WTC11 (cell line): ENCODE data around the gene BTBD19. TPM values are rescaled to one million over a fixed set of nuclear protein-coding genes. Genes with fewer than 3 reads are reported as not detected.

Experiments
- ATAC-seq: fragments of 200-7000 bp; cut with Tn5 transposase; 2 replicates; pipeline ENCODE4 v1.10.0; 2021; ENCODE audit warnings: mild to moderate bottlenecking, moderate library complexity
- CTCF ChIA-PET: fragments of 300-600 bp; sonication (Branson Sonifier 250); formaldehyde crosslinking; loops from one replicate; lab custom pipeline; 2021; ENCODE audit warnings: antibody characterized with exemption; lab: Charles Lee
- POLR2A ChIA-PET: fragments of 350-600 bp; sonication (Branson Sonifier 250); formaldehyde crosslinking; loops from one replicate; lab custom pipeline; 2021; ENCODE audit warnings: antibody characterized with exemption; lab: Charles Lee
- DNase-seq: peaks from one replicate; pipeline ENCODE4 v3.0.0; 2021; ENCODE audit warnings: low spot score
- H3K27ac Mint-ChIP-seq: 2 replicates; pipeline ENCODE4 v1.8.0; 2021; ENCODE audit warnings: mixed read lengths
- H3K27me3 Mint-ChIP-seq: 2 replicates; pipeline ENCODE4 v1.8.0; 2021; ENCODE audit warnings: low read depth, mild to moderate bottlenecking, moderate library complexity, mixed read lengths
- H3K36me3 Mint-ChIP-seq: 2 replicates; pipeline ENCODE4 v1.8.0; 2021; ENCODE audit warnings: mixed read lengths
- H3K4me1 Mint-ChIP-seq: 2 replicates; pipeline ENCODE4 v1.8.0; 2022; ENCODE audit warnings: mixed read lengths
- H3K4me3 Mint-ChIP-seq: 2 replicates; pipeline ENCODE4 v1.8.0; 2021; ENCODE audit warnings: mild to moderate bottlenecking, moderate library complexity, mixed read lengths
- H3K9me3 Mint-ChIP-seq: 2 replicates; pipeline ENCODE4 v1.8.0; 2021; ENCODE audit warnings: mixed read lengths
- ATF3 ChIP-seq: sonication (generic); formaldehyde crosslinking; conservative IDR thresholded peaks from 2 replicates; pipeline ENCODE4 v1.8.1; 2022; ENCODE audit warnings: mild to moderate bottlenecking, missing genetic modification reagents
- MYBL2 ChIP-seq: sonication (generic); formaldehyde crosslinking; IDR thresholded peaks from 2 replicates; pipeline ENCODE4 v1.8.1; 2023; ENCODE audit warnings: mild to moderate bottlenecking, moderate library complexity, missing genetic modification reagents
- RORB ChIP-seq: fragments of 250-450 bp; sonication (Bioruptor Pico); IDR thresholded peaks from 2 replicates; pipeline ENCODE4 v1.9.0; 2021; ENCODE audit warnings: mild to moderate bottlenecking
- SP1 ChIP-seq: sonication (generic); formaldehyde crosslinking; conservative IDR thresholded peaks from 2 replicates; pipeline ENCODE4 v1.8.1; 2022; ENCODE audit warnings: missing genetic modification reagents
- ZNF121 ChIP-seq: sonication (generic); formaldehyde crosslinking; IDR thresholded peaks from 2 replicates; pipeline ENCODE4 v1.8.0; 2023; ENCODE audit warnings: missing genetic modification reagents
- total RNA-seq: library from RNA; stranded (reverse); gene quantifications from 3 replicates; pipeline ENCODE4 v1.2.3, GENCODE V29; 2021
- TF ChIP-seq, protein P1 (sequence below): fragments of 250-450 bp; sonication (Bioruptor Pico); IDR thresholded peaks from 2 replicates; pipeline ENCODE4 v1.9.0; 2021; ENCODE audit warnings: mild to moderate bottlenecking, borderline replicate concordance
- TF ChIP-seq, protein P2 (sequence below): sonication (generic); formaldehyde crosslinking; IDR thresholded peaks from 2 replicates; pipeline ENCODE4 v1.8.0; 2022; ENCODE audit warnings: mild to moderate bottlenecking, missing genetic modification reagents
- TF ChIP-seq, protein P3 (sequence below): sonication (generic); formaldehyde crosslinking; IDR thresholded peaks from 2 replicates; pipeline ENCODE4 v1.8.1; 2022; ENCODE audit warnings: low read depth, missing genetic modification reagents, borderline replicate concordance
- TF ChIP-seq, protein P4 (sequence below): sonication (generic); formaldehyde crosslinking; IDR thresholded peaks from 2 replicates; pipeline ENCODE4 v1.8.1; 2023; ENCODE audit warnings: mild to moderate bottlenecking, missing genetic modification reagents

BTBD19 gene
- total RNA-seq, 1 experiment from 2014 or later = 1.7 TPM

DNA sequence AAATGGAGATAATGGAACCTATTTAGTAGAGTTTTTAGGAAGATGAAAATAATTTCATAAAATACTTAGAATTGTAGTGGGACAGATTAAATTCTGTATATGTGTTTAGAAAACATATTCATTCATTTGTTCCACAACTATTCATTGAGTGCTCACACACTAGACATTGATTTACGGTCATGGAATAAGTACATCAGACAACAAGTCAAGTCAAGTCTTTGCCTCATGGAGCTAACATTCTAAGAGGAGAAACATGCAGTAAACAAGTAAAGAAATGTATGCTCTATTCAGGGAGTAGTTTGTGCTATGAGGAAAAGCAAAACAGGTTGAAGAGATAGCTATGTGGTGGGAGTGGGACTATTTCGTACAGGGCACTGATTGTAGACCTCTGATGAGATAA, 9.0 kb downstream of the BTBD19 start (continued):
- TF ChIP-seq, protein P1, sequence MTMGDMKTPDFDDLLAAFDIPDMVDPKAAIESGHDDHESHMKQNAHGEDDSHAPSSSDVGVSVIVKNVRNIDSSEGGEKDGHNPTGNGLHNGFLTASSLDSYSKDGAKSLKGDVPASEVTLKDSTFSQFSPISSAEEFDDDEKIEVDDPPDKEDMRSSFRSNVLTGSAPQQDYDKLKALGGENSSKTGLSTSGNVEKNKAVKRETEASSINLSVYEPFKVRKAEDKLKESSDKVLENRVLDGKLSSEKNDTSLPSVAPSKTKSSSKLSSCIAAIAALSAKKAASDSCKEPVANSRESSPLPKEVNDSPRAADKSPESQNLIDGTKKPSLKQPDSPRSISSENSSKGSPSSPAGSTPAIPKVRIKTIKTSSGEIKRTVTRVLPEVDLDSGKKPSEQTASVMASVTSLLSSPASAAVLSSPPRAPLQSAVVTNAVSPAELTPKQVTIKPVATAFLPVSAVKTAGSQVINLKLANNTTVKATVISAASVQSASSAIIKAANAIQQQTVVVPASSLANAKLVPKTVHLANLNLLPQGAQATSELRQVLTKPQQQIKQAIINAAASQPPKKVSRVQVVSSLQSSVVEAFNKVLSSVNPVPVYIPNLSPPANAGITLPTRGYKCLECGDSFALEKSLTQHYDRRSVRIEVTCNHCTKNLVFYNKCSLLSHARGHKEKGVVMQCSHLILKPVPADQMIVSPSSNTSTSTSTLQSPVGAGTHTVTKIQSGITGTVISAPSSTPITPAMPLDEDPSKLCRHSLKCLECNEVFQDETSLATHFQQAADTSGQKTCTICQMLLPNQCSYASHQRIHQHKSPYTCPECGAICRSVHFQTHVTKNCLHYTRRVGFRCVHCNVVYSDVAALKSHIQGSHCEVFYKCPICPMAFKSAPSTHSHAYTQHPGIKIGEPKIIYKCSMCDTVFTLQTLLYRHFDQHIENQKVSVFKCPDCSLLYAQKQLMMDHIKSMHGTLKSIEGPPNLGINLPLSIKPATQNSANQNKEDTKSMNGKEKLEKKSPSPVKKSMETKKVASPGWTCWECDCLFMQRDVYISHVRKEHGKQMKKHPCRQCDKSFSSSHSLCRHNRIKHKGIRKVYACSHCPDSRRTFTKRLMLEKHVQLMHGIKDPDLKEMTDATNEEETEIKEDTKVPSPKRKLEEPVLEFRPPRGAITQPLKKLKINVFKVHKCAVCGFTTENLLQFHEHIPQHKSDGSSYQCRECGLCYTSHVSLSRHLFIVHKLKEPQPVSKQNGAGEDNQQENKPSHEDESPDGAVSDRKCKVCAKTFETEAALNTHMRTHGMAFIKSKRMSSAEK = no peak
- TF ChIP-seq, protein P2, sequence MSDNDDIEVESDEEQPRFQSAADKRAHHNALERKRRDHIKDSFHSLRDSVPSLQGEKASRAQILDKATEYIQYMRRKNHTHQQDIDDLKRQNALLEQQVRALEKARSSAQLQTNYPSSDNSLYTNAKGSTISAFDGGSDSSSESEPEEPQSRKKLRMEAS (CRISPR knock-in tag) = no peak
- TF ChIP-seq MYBL2 (no peak), ATF3 (CRISPR knock-in tag) (no peak)
- TF ChIP-seq, protein P3, sequence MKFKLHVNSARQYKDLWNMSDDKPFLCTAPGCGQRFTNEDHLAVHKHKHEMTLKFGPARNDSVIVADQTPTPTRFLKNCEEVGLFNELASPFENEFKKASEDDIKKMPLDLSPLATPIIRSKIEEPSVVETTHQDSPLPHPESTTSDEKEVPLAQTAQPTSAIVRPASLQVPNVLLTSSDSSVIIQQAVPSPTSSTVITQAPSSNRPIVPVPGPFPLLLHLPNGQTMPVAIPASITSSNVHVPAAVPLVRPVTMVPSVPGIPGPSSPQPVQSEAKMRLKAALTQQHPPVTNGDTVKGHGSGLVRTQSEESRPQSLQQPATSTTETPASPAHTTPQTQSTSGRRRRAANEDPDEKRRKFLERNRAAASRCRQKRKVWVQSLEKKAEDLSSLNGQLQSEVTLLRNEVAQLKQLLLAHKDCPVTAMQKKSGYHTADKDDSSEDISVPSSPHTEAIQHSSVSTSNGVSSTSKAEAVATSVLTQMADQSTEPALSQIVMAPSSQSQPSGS (CRISPR knock-in tag) = no peak

- no peak for ATAC-seq
- DNase-seq = no peak
- no peaks in the 10 kb centered on the region for H3K27me3 Mint-ChIP-seq
- TF ChIP-seq, protein P4, sequence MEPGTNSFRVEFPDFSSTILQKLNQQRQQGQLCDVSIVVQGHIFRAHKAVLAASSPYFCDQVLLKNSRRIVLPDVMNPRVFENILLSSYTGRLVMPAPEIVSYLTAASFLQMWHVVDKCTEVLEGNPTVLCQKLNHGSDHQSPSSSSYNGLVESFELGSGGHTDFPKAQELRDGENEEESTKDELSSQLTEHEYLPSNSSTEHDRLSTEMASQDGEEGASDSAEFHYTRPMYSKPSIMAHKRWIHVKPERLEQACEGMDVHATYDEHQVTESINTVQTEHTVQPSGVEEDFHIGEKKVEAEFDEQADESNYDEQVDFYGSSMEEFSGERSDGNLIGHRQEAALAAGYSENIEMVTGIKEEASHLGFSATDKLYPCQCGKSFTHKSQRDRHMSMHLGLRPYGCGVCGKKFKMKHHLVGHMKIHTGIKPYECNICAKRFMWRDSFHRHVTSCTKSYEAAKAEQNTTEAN (CRISPR knock-in tag) = no peak
- H3K4me3 Mint-ChIP-seq = 0 out of 2 replicates have a peak overlapping the region, but pooled peaks have one; percentile 31
- H3K9me3 Mint-ChIP-seq = no peaks in the 10 kb centered on the region
- ChIA-PET CTCF (interaction anchor here (1.0 to 2.7 kb wide), 5 partner anchors 9 to 89 kb away, joined by 3 to 8 read pairs (median 3); partner anchors contain the start of gene PLK3), POLR2A (interaction anchor here (0.6 to 3.1 kb wide), 4 partner anchors 18 to 1081 kb away, joined by 5 to 22 read pairs (median 13); partner anchors contain the start of genes BEST4 and PLK3)
- H3K4me1 Mint-ChIP-seq = peaks cover 25% of the 10 kb centered on the region
- H3K36me3 Mint-ChIP-seq = no peaks in the 10 kb centered on the region
- peak overlapping the region; percentile 63 for H3K27ac Mint-ChIP-seq
Observed at GRCh38 chr1:44817771-44818495, 9.6 kb downstream of the BTBD19 start.

GRCh38 chr1:44819196-44819607, 10.9 kb downstream of the BTBD19 start:
- CTCF ChIA-PET = interaction anchor here (0.8 to 2.7 kb wide), 7 partner anchors 11 to 191 kb away, joined by 3 to 10 read pairs (median 4); partner anchors contain the start of genes BTBD19, HECTD3, PLK3 and RNU5D-1
- Mint-ChIP-seq H3K27me3 (no peaks in the 10 kb centered on the region), H3K9me3 (no peaks in the 10 kb centered on the region), H3K4me1 (peaks cover 25% of the 10 kb centered on the region), H3K4me3 (peak overlapping the region; percentile 81)
- ATAC-seq (peak; percentile 2), DNase-seq (no peak)
- POLR2A ChIA-PET = interaction anchor here (0.5 to 3.2 kb wide), 14 partner anchors 10 to 296 kb away, joined by 3 to 22 read pairs (median 5); partner anchors contain the start of genes BEST4, BTBD19, PLK3 and PTCH2
- no peak for TF ChIP-seq SP1 (CRISPR knock-in tag)
- no peak for TF ChIP-seq ZNF121 (CRISPR knock-in tag)
- TF ChIP-seq RORB (CRISPR knock-in tag) = 0 out of 2 replicates have a peak, but pooled peaks have one; percentile 34
- TF ChIP-seq, all 79 proteins: peak for 1
- Mint-ChIP-seq H3K27ac (peak overlapping the region; percentile 100), H3K36me3 (no peaks in the 10 kb centered on the region)
